GM18511 (cell line): ENCODE data around the gene ACYP1.

ENCODE experiments used
- ATAC-seq: cut with Tn5 transposase; IDR thresholded peaks from one replicate; pipeline ENCODE4 v1.9.1; 2021; ENCODE audit warnings: mild to moderate bottlenecking, moderate library complexity; ENCODE audit not compliant: unreplicated experiment

Gene ACYP1

GRCh38 chr14:75063491-75064204, at the start of gene ACYP1:
TSS of gene ACYP1 (minus strand) at chr14:75064024. CDS start at chr14:75063553, 471 bp downstream.
- peak; percentile 98 for ATAC-seq

- ATAC-seq = no peak
These were observed 46.1 kb upstream of the ACYP1 start for GRCh38 chr14:75109877-75110276.

GRCh38 chr14:75107186-75107585, 43.4 kb upstream of the ACYP1 start:
- no peak for ATAC-seq

GRCh38 chr14:75101491-75101890, 37.7 kb upstream of the ACYP1 start:
- ATAC-seq = no peak

GRCh38 chr14:75098682-75099081, 34.9 kb upstream of the ACYP1 start:
- no peak for ATAC-seq

GRCh38 chr14:75098212-75098611, 34.4 kb upstream of the ACYP1 start:
- no peak for ATAC-seq

- ATAC-seq = no peak
These were observed 33.1 kb upstream of the ACYP1 start for GRCh38 chr14:75096959-75097358.

GRCh38 chr14:75095690-75096089, 31.9 kb upstream of the ACYP1 start:
- ATAC-seq = no peak

- no peak for ATAC-seq
These were observed 31.1 kb upstream of the ACYP1 start for GRCh38 chr14:75094896-75095295.

GRCh38 chr14:75092698-75093097, 28.9 kb upstream of the ACYP1 start:
- ATAC-seq = no peak

- no peak for ATAC-seq
These were observed 27.4 kb upstream of the ACYP1 start for GRCh38 chr14:75091251-75091650.

GRCh38 chr14:75090353-75090752, 26.5 kb upstream of the ACYP1 start:
- ATAC-seq = no peak

- ATAC-seq = no peak
These were observed 24.9 kb upstream of the ACYP1 start for GRCh38 chr14:75088566-75089373.

GRCh38 chr14:75088153-75088552, 24.3 kb upstream of the ACYP1 start:
- no peak for ATAC-seq

GRCh38 chr14:75084513-75084912, 20.7 kb upstream of the ACYP1 start:
- ATAC-seq = no peak

GRCh38 chr14:75083271-75083670, 19.4 kb upstream of the ACYP1 start:
- ATAC-seq = no peak

GRCh38 chr14:75081660-75082229, 17.9 kb upstream of the ACYP1 start:
- no peak for ATAC-seq

- ATAC-seq = no peak
These were observed 15.7 kb upstream of the ACYP1 start for GRCh38 chr14:75079521-75079920.

GRCh38 chr14:75077794-75078193, 14.0 kb upstream of the ACYP1 start:
- no peak for ATAC-seq

GRCh38 chr14:75070383-75070782, 6.6 kb upstream of the ACYP1 start:
- ATAC-seq = no peak

- no peak for ATAC-seq
These were observed 6.0 kb upstream of the ACYP1 start for GRCh38 chr14:75069811-75070145.
